Activated B cell treated with CpG ODN at 0.5 μM for 24 hours (primary cell): Measurements from ENCODE around the gene HAUS3. TPM values are rescaled to one million over a fixed set of nuclear protein-coding genes. Genes with fewer than 3 reads are reported as not detected.

Source experiments
- ATAC-seq: fragments of 200-7000 bp; cut with Tn5 transposase; one replicate; pipeline ENCODE4 v1.10.0; 2021; ENCODE audit warnings: low read depth, mild to moderate bottlenecking, moderate library complexity
- CTCF ChIA-PET: fragments of 350-600 bp; sonication (Branson Sonifier 250); formaldehyde crosslinking; loops from one replicate; lab custom pipeline; 2021; ENCODE audit warnings: antibody characterized with exemption; lab: Charles Lee
- POLR2A ChIA-PET: fragments of 350-600 bp; sonication (Branson Sonifier 250); formaldehyde crosslinking; loops from one replicate; lab custom pipeline; 2021; ENCODE audit warnings: antibody characterized with exemption; lab: Charles Lee
- DNase-seq: peaks from one replicate; pipeline ENCODE4 v3.0.0; 2022
- H3K27ac Mint-ChIP-seq: one replicate; pipeline ENCODE4 v1.8.0; 2020; ENCODE audit warnings: mixed read lengths
- H3K27me3 Mint-ChIP-seq: one replicate; pipeline ENCODE4 v1.8.0; 2021; ENCODE audit warnings: mixed read lengths
- H3K36me3 Mint-ChIP-seq: one replicate; pipeline ENCODE4 v1.8.0; 2021; ENCODE audit warnings: low read depth, mixed read lengths
- H3K4me1 Mint-ChIP-seq: one replicate; pipeline ENCODE4 v1.8.0; 2021; ENCODE audit warnings: mixed read lengths
- H3K4me3 Mint-ChIP-seq: one replicate; pipeline ENCODE4 v1.8.0; 2020; ENCODE audit warnings: mild to moderate bottlenecking, mixed read lengths
- H3K9me3 Mint-ChIP-seq: one replicate; pipeline ENCODE4 v1.8.0; 2020; ENCODE audit warnings: mixed read lengths
- intact Hi-C: fragments of 100-400 bp; cut with micrococcal nuclease; formaldehyde crosslinking; loops from one replicate; pipeline ENCODE4 v1.15.1; 2024
- total RNA-seq: library from RNA; stranded (reverse); gene quantifications from 2 replicates; pipeline ENCODE4 v1.2.3, GENCODE V29; 2022
- TF ChIP-seq, protein P1 (sequence below): fragments of 200-600 bp; IDR thresholded peaks from one replicate; pipeline ENCODE4 v1.8.0; 2022; ENCODE audit warnings: antibody characterized with exemption, mild to moderate bottlenecking

Gene HAUS3
- total RNA-seq, 1 donor from 2014 or later, result 17.9 TPM

DNA sequence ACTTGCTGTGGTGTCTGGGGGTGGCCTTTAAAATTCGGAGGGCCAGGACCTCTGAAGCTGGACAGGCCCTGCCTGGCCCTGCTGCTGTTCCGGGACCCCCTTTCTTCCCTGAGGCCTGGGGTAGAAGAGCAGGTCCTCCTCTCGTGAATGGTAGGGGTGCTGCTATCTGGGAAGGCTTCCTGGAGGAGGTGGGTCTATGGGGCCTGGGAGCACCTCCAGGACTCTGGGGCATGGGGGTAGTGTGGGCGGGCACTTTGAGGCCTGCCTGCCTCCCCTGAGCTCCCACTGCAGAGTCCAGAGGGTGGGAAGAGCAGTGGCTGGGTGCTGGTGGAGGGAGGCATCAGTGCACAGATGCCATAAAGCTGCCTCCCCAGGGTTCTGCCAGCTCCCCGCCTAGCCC lies 24.9 kb upstream of the HAUS3 start:
- H3K4me3 Mint-ChIP-seq, result no peak overlapping the region
- DNase-seq (no peak), ATAC-seq (no peak)
- intact Hi-C loops, result no loop called here
- H3K36me3 Mint-ChIP-seq, result no peaks in the 10 kb centered on the region
- ChIA-PET POLR2A (no interaction called here), CTCF (no interaction called here)
- TF ChIP-seq, protein P1, sequence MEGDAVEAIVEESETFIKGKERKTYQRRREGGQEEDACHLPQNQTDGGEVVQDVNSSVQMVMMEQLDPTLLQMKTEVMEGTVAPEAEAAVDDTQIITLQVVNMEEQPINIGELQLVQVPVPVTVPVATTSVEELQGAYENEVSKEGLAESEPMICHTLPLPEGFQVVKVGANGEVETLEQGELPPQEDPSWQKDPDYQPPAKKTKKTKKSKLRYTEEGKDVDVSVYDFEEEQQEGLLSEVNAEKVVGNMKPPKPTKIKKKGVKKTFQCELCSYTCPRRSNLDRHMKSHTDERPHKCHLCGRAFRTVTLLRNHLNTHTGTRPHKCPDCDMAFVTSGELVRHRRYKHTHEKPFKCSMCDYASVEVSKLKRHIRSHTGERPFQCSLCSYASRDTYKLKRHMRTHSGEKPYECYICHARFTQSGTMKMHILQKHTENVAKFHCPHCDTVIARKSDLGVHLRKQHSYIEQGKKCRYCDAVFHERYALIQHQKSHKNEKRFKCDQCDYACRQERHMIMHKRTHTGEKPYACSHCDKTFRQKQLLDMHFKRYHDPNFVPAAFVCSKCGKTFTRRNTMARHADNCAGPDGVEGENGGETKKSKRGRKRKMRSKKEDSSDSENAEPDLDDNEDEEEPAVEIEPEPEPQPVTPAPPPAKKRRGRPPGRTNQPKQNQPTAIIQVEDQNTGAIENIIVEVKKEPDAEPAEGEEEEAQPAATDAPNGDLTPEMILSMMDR, result no peak
- peaks cover 7% of the 10 kb centered on the region for H3K4me1 Mint-ChIP-seq
- H3K27me3 Mint-ChIP-seq, result no peaks in the 10 kb centered on the region
- no peak overlapping the region for H3K27ac Mint-ChIP-seq
- H3K9me3 Mint-ChIP-seq, result no peaks in the 10 kb centered on the region

GRCh38 chr4:2266181-2266580 lies 24.3 kb upstream of the HAUS3 start:
- POLR2A ChIA-PET, result no interaction called here

GRCh38 chr4:2265113-2266110 lies 23.5 kb upstream of the HAUS3 start:
- CTCF ChIA-PET, result no interaction called here
- TF ChIP-seq, protein P1, result no peak
- intact Hi-C loops, result no loop called here
- DNase-seq (no peak), ATAC-seq (no peak)
- H3K36me3 Mint-ChIP-seq, result no peaks in the 10 kb centered on the region
- POLR2A ChIA-PET, result interaction anchor here (1.2 kb wide), 1 partner anchor 16 kb away, joined by 3 read pairs; no protein-coding TSS in a partner anchor
- H3K27ac Mint-ChIP-seq, result no peak overlapping the region
- no peaks in the 10 kb centered on the region for H3K9me3 Mint-ChIP-seq
- no peak overlapping the region for H3K4me3 Mint-ChIP-seq
- peaks cover 8% of the 10 kb centered on the region for H3K4me1 Mint-ChIP-seq
- H3K27me3 Mint-ChIP-seq, result no peaks in the 10 kb centered on the region

More at GRCh38 chr4:2266181-2266580, 24.3 kb upstream of the HAUS3 start:
- no peak overlapping the region for H3K27ac Mint-ChIP-seq
- H3K4me1 Mint-ChIP-seq, result peaks cover 7% of the 10 kb centered on the region
- intact Hi-C loops, result no loop called here
- DNase-seq (no peak), ATAC-seq (no peak)
- H3K4me3 Mint-ChIP-seq, result no peak overlapping the region
- TF ChIP-seq, protein P1, result no peak
- CTCF ChIA-PET, result no interaction called here
- no peaks in the 10 kb centered on the region for H3K36me3 Mint-ChIP-seq
- no peaks in the 10 kb centered on the region for H3K27me3 Mint-ChIP-seq
- no peaks in the 10 kb centered on the region for H3K9me3 Mint-ChIP-seq

GRCh38 chr4:2264481-2265041 lies 22.6 kb upstream of the HAUS3 start:
- POLR2A ChIA-PET, result interaction anchor here (1.2 kb wide), 1 partner anchor 17 kb away, joined by 3 read pairs; no protein-coding TSS in a partner anchor
- H3K9me3 Mint-ChIP-seq, result no peaks in the 10 kb centered on the region
- no peaks in the 10 kb centered on the region for H3K27me3 Mint-ChIP-seq
- H3K27ac Mint-ChIP-seq, result no peak overlapping the region
- ATAC-seq, result no peak
- H3K4me3 Mint-ChIP-seq, result no peak overlapping the region
- intact Hi-C loops, result loop anchor here (5.0 kb wide), 3 partner anchors 33 to 257 kb away; partner anchors contain the start of gene NELFA
- CTCF ChIA-PET, result no interaction called here
- no peak for DNase-seq
- TF ChIP-seq, protein P1, result no peak
- H3K4me1 Mint-ChIP-seq, result peaks cover 15% of the 10 kb centered on the region
- no peaks in the 10 kb centered on the region for H3K36me3 Mint-ChIP-seq

GRCh38 chr4:2263926-2264321 lies 22.0 kb upstream of the HAUS3 start:
- ATAC-seq (no peak), DNase-seq (no peak)
- intact Hi-C loops, result loop anchor here (5.0 kb wide), 3 partner anchors 33 to 257 kb away; partner anchors contain the start of gene NELFA
- Mint-ChIP-seq H3K36me3 (no peaks in the 10 kb centered on the region), H3K27ac (no peak overlapping the region), H3K9me3 (no peaks in the 10 kb centered on the region), H3K4me1 (peaks cover 16% of the 10 kb centered on the region), H3K27me3 (no peaks in the 10 kb centered on the region), H3K4me3 (peak overlapping the region; percentile 44)
- TF ChIP-seq, protein P1, result no peak
- CTCF ChIA-PET, result no interaction called here
- POLR2A ChIA-PET, result interaction anchor here (2.4 to 2.7 kb wide), 2 partner anchors 18 to 22 kb away, joined by 21 to 36 read pairs; partner anchors contain the start of genes HAUS3 and POLN
